Colonic mucosa (tissue), 4 donors: ENCODE results near the gene AOPEP. TPM values are rescaled to one million over a fixed set of nuclear protein-coding genes. Genes with fewer than 3 reads are reported as not detected.
"Not testable (repeated sequence)": the region's sequence is repeated elsewhere in the genome, so short reads cannot be mapped to it uniquely, and the experiment has no call there.

Experiments used
- DNase-seq: peaks from one replicate; pipeline ENCODE4 v3.0.0-alpha.2; 2020
- H3K27ac ChIP-seq: fragments of 200-600 bp; one replicate; pipeline ENCODE4 v1.8.0; 2021
- H3K27me3 ChIP-seq: fragments of 200-600 bp; one replicate; pipeline ENCODE4 v1.8.0; 2021
- H3K36me3 ChIP-seq: fragments of 200-600 bp; one replicate; pipeline ENCODE4 v1.8.0; 2021
- H3K4me1 ChIP-seq: fragments of 200-600 bp; one replicate; pipeline ENCODE4 v1.8.0; 2021; ENCODE audit warnings: mild to moderate bottlenecking
- H3K4me3 ChIP-seq: fragments of 200-600 bp; one replicate; pipeline ENCODE4 v1.8.0; 2021
- H3K9ac ChIP-seq, 2 donors: one replicate each; pipeline ENCODE4 v1.7.0; 2013; ENCODE audit warnings: control low read depth in 2 of 2, low read depth in 2 of 2, low read length in 2 of 2
- H3K9me3 ChIP-seq: fragments of 200-600 bp; one replicate; pipeline ENCODE4 v1.8.0; 2021
- intact Hi-C: fragments of 100-400 bp; cut with DNase I; formaldehyde crosslinking; loops from one replicate; pipeline ENCODE4 v1.14.1; 2022
- total RNA-seq, 2 donors: library from RNA; stranded (reverse); fragmentation: NEBNext Ultra II Directional in 1 of 2; extraction: Animal tissue kit (Norgen Biotek cat#: 25700) in 1 of 2; gene quantifications; one replicate each; pipeline ENCODE4 v1.2.1, GENCODE V29; 2021
- TF ChIP-seq, protein P1 (sequence below): fragments of 200-600 bp; IDR thresholded peaks from one replicate; pipeline ENCODE4 v1.8.0; 2022; ENCODE audit warnings: antibody characterized with exemption, mild to moderate bottlenecking
- donor health status: healthy.
- donor health status: DM: no; HTN: no; CAD: no.
- donor health status: DM: no; HTN: no; CAD: no.

The AOPEP gene
- total RNA-seq, 2 donors from 2014 or later, result 38.4 to 43.2 TPM

DNA sequence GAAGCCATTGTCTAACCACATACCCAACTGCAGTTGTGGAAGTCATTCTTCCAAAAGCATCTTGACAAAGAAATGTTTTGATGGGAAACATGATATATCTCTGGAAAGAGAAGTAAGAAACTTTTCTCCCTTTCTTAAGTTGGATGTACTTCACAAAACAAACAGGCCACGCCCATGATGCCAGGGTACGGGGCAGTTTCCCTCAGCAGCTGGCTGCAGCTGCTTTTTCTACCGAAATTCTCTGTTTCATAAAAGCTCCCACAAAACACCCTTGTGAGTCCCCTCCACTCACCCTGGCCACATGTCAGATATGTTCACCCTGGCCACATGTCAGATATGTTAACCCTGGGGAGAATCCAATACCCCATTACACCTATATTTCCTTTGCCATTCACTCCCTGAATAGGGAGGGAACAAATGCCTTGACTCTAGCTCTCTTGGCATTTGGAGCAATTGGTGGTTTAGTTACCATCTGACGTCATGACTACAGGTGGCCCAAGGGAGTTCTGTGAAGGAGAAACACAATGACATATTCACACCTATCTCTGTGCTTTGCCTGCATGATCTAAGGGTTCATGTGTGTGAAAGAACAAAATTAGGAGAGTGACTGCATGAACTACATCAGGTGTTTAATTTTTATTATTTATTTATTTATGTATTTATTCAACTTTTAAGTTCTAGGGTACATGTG is 103.0 kb downstream of the AOPEP start:
- intact Hi-C loops, result no loop called here
- no peak overlapping the region for H3K27ac ChIP-seq
- no peaks in the 10 kb centered on the region for H3K4me1 ChIP-seq
- no peaks in the 10 kb centered on the region for H3K9me3 ChIP-seq
- TF ChIP-seq, protein P1, sequence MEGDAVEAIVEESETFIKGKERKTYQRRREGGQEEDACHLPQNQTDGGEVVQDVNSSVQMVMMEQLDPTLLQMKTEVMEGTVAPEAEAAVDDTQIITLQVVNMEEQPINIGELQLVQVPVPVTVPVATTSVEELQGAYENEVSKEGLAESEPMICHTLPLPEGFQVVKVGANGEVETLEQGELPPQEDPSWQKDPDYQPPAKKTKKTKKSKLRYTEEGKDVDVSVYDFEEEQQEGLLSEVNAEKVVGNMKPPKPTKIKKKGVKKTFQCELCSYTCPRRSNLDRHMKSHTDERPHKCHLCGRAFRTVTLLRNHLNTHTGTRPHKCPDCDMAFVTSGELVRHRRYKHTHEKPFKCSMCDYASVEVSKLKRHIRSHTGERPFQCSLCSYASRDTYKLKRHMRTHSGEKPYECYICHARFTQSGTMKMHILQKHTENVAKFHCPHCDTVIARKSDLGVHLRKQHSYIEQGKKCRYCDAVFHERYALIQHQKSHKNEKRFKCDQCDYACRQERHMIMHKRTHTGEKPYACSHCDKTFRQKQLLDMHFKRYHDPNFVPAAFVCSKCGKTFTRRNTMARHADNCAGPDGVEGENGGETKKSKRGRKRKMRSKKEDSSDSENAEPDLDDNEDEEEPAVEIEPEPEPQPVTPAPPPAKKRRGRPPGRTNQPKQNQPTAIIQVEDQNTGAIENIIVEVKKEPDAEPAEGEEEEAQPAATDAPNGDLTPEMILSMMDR, result no peak
- H3K36me3 ChIP-seq, result no peaks in the 10 kb centered on the region
- no peak overlapping the region for H3K4me3 ChIP-seq
- DNase-seq, result peak; percentile 34
- no peaks in the 10 kb centered on the region for H3K27me3 ChIP-seq
- no peak overlapping the region for H3K9ac ChIP-seq

DNA sequence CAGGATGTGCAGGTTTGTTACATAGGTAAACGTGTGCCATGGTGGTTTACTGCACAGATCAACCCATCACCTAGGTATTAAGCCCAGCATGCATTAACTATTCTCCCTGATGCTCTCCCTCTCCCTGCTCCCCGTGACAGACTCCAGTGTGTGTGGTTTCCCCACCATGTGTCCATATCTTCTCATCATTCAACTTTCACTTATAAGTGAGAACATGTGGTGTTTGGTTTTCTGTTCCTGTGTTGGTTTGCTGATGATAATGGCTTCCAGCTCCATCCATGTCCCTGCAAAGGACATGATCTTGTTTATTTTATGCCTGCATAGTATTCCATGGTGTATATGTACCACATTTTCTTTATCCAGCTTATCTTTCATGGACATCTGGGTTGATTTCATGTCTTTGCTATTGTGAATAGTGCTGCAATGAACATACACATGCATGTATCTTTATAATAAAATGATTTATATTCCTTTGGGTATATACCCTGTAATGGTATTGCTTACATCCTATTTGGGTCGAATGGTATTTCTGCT is 103.6 kb downstream of the AOPEP start:
- H3K27me3 ChIP-seq, H3K27ac ChIP-seq, intact Hi-C loops, H3K4me3 ChIP-seq, H3K36me3 ChIP-seq, H3K9ac ChIP-seq, H3K9me3 ChIP-seq, DNase-seq, H3K4me1 ChIP-seq: not testable (repeated sequence)

DNA sequence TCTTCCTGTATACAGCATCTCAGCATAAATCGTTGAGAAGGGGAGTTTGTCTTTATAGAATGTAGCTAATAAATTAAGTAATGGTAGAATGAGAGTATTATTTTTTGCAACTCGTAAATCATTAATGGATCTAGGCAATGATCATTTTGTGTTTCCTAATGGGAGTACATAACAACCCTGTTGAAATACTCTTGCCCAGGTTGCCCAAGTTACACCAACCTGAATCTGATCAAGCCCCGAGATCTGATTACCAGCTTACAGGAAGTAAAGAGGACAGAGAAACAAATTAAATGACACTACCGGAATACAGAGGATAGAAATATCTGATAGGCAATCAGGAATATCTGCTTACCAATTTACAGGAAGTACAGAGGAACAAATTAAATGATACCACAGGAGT is 107.3 kb downstream of the AOPEP start:
- no peaks in the 10 kb centered on the region for H3K9me3 ChIP-seq
- TF ChIP-seq, protein P1, result no peak
- no peak overlapping the region for H3K9ac ChIP-seq
- intact Hi-C loops, result no loop called here
- no peak for DNase-seq
- no peaks in the 10 kb centered on the region for H3K36me3 ChIP-seq
- H3K27me3 ChIP-seq, result no peaks in the 10 kb centered on the region
- H3K27ac ChIP-seq, result no peak overlapping the region
- H3K4me1 ChIP-seq, result no peaks in the 10 kb centered on the region
- H3K4me3 ChIP-seq, result no peak overlapping the region

DNA sequence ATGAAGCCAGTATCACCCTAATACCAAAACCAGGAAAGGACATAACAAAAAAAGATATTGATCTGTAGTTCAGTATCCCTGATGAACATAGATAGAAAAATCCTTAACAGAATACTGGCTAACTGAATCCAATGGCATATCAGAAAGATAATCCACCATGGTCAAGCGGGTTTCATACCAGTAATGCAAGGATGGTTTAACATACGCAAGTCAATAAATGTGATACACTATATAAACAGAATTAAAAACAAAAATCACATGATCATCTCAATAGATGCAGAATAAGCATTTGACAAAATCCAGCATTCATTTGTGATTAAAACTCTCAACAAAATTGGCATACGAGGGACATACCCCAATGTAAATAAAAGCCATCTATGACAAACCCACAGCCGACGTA is 110.9 kb downstream of the AOPEP start:
- no peaks in the 10 kb centered on the region for H3K36me3 ChIP-seq
- H3K4me1 ChIP-seq, result no peaks in the 10 kb centered on the region
- DNase-seq, result no peak
- no peak overlapping the region for H3K9ac ChIP-seq
- no peaks in the 10 kb centered on the region for H3K9me3 ChIP-seq
- no peaks in the 10 kb centered on the region for H3K27me3 ChIP-seq
- intact Hi-C loops, result no loop called here
- TF ChIP-seq, protein P1, result no peak
- H3K27ac ChIP-seq, result no peak overlapping the region
- H3K4me3 ChIP-seq, result no peak overlapping the region

DNA sequence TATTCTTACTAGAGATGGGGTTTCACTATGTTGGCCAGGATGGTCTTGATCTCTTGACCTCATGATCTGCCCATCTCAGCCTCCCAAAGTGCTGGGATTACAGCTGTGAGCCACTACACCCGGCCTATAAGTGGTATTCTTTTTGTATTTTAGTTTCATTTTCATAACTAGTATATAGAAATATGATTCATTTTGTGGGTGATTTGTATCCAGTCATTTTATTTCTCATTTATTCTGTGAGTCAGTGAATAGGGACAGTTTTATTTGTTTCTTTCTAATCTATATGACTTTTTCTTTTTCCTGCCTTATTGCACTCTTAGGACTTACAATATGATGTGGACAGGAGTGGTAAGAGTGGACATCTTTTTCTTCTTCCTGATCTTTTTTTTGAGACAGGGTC is 112.9 kb downstream of the AOPEP start:
- no peak for DNase-seq
- Histone ChIP-seq H3K4me3 (no peak overlapping the region), H3K36me3 (no peaks in the 10 kb centered on the region), H3K9me3 (no peaks in the 10 kb centered on the region), H3K27ac (no peak overlapping the region), H3K9ac (no peak overlapping the region), H3K4me1 (no peaks in the 10 kb centered on the region), H3K27me3 (no peaks in the 10 kb centered on the region)
- TF ChIP-seq, protein P1, result no peak
- intact Hi-C loops, result no loop called here

DNA sequence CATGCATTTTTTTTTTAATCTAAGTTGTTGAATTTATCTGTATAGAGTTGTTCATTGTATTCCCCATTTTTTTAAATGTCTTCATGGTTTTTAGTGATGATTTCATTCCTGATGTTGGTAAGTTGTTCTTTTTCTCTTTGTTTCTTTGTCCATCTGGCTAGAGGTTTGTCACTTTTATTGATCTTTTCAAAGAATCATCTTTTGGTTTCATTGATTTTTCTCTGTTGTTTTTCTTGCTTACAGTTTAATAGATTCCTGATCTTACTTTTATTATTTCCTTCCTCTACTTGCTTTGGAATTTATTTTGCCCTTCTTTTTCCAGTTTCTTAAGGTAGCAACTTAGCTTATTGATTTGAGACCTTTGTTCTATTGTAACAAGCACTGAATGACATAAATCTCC is 114.2 kb downstream of the AOPEP start:
- no peak for DNase-seq
- Histone ChIP-seq H3K4me1 (no peaks in the 10 kb centered on the region), H3K36me3 (no peaks in the 10 kb centered on the region), H3K27me3 (no peaks in the 10 kb centered on the region), H3K4me3 (no peak overlapping the region), H3K27ac (no peak overlapping the region), H3K9me3 (no peaks in the 10 kb centered on the region), H3K9ac (no peak overlapping the region)
- TF ChIP-seq, protein P1, result no peak
- intact Hi-C loops, result no loop called here
